ENCODE measurements around the gene FBL.
A peak's percentile ranks its signal among the peaks of the same experiment; 100 is the strongest.
"Not testable (repeated sequence)": the region's sequence is repeated elsewhere in the genome, so short reads cannot be mapped to it uniquely, and the experiment has no call there.

Gene FBL

DNA sequence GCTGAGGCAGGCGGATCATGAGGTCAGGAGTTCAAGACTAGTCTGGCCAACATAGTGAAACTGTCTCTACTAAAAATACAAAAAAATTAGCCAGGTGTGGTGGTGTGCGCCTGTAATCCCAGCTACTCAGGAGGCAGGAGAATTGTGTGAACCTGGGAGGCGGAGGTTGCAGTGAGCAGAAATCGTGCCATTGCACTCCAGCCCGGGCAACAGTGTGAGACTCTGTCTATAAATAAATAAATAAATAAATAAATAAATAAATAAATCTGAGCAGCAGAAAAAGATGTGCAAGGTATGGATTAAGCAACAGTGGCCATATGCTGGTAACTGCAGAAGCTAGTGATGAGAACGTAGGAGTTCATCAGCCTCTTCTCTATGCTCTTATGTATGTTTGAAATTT lies 32.1 kb downstream of the FBL start:
- not testable (repeated sequence) for H2AK5ac ChIP-seq (ENCODE audit: low read length); H3K4me3 ChIP-seq (ENCODE audit: low read depth, low read length); H3K4ac ChIP-seq (ENCODE audit: low read depth, low read length); H3K23ac ChIP-seq (ENCODE audit: low read length); H2BK5ac ChIP-seq (ENCODE audit: low read depth, low read length, poor library complexity); H3K4me2 ChIP-seq (ENCODE audit: low read length); H3K4me1 ChIP-seq (ENCODE audit: control insufficient read depth in 1 of 2, insufficient read depth in 2 of 2, low read length in 2 of 2); H4K12ac ChIP-seq (ENCODE audit: low read depth, low read length); H3K9ac ChIP-seq (ENCODE audit: low read length); H3K36me3 ChIP-seq (ENCODE audit: control insufficient read depth in 1 of 2, insufficient read depth in 2 of 2, low read length in 2 of 2); H3K79me2 ChIP-seq (ENCODE audit: control insufficient read depth, insufficient read depth, low read length, poor library complexity); H3K27me3 ChIP-seq (ENCODE audit: insufficient read depth, low read length); H3K79me1 ChIP-seq (ENCODE audit: low read length); H4K91ac ChIP-seq (ENCODE audit: low read depth, low read length); H3K14ac ChIP-seq (ENCODE audit: low read length); H2AFZ ChIP-seq (ENCODE audit: insufficient read depth, low read length, poor library complexity); H3K27ac ChIP-seq (ENCODE audit: low read depth, low read length); H3K18ac ChIP-seq (ENCODE audit: low read length); H4K8ac ChIP-seq (ENCODE audit: low read depth, low read length); H3K9me3 ChIP-seq (ENCODE audit: insufficient read depth, low read depth, low read length); H2BK12ac ChIP-seq (ENCODE audit: low read length); H2BK120ac ChIP-seq (ENCODE audit: insufficient read depth, low read length, poor library complexity)
- no CpG with 5 or more reads among the region's 6 CpGs for WGBS (ENCODE audit: extremely low coverage, insufficient coverage, insufficient read length)
- peak in 1 of 2 donors; percentile 24 for DNase-seq

GRCh38 chr19:39813264-39813993 lies 32.8 kb downstream of the FBL start:
- no CpG with 5 or more reads among the region's 9 CpGs for WGBS (ENCODE audit: extremely low coverage, insufficient coverage, insufficient read length)
- no peak overlapping the region for H2BK5ac ChIP-seq (ENCODE audit: low read depth, low read length, poor library complexity)
- no peaks in the 10 kb centered on the region for H3K79me1 ChIP-seq (ENCODE audit: low read length)
- H3K36me3 ChIP-seq (ENCODE audit: control insufficient read depth in 1 of 2, insufficient read depth in 2 of 2, low read length in 2 of 2) = no peaks in the 10 kb centered on the region
- H3K18ac ChIP-seq (ENCODE audit: low read length) = no peak overlapping the region
- no peak overlapping the region for H3K4ac ChIP-seq (ENCODE audit: low read depth, low read length)
- H3K27me3 ChIP-seq (ENCODE audit: insufficient read depth, low read length) = no peaks in the 10 kb centered on the region
- H2BK120ac ChIP-seq (ENCODE audit: insufficient read depth, low read length, poor library complexity) = no peak overlapping the region
- no peak overlapping the region for H2AFZ ChIP-seq (ENCODE audit: insufficient read depth, low read length, poor library complexity)
- no peak overlapping the region for H3K9ac ChIP-seq (ENCODE audit: low read length)
- H4K91ac ChIP-seq (ENCODE audit: low read depth, low read length) = no peak overlapping the region
- no peaks in the 10 kb centered on the region for H3K4me1 ChIP-seq (ENCODE audit: control insufficient read depth in 1 of 2, insufficient read depth in 2 of 2, low read length in 2 of 2)
- no peak overlapping the region for H4K12ac ChIP-seq (ENCODE audit: low read depth, low read length)
- H3K14ac ChIP-seq (ENCODE audit: low read length) = no peak overlapping the region
- no peak overlapping the region for H2BK12ac ChIP-seq (ENCODE audit: low read length)
- H3K27ac ChIP-seq (ENCODE audit: low read depth, low read length) = no peak overlapping the region
- peaks cover 2% of the 10 kb centered on the region for H3K9me3 ChIP-seq (ENCODE audit: insufficient read depth, low read depth, low read length)
- no peak overlapping the region for H3K4me2 ChIP-seq (ENCODE audit: low read length)
- DNase-seq = no peak
- no peak overlapping the region for H3K23ac ChIP-seq (ENCODE audit: low read length)
- H3K79me2 ChIP-seq (ENCODE audit: control insufficient read depth, insufficient read depth, low read length, poor library complexity) = no peaks in the 10 kb centered on the region
- no peak overlapping the region for H4K8ac ChIP-seq (ENCODE audit: low read depth, low read length)
- no peak overlapping the region for H2AK5ac ChIP-seq (ENCODE audit: low read length)
- no peak overlapping the region for H3K4me3 ChIP-seq (ENCODE audit: low read depth, low read length)

- H3K9me3 ChIP-seq (ENCODE audit: insufficient read depth, low read depth, low read length) = peaks cover 2% of the 10 kb centered on the region
- DNase-seq = no peak
- H2BK120ac ChIP-seq (ENCODE audit: insufficient read depth, low read length, poor library complexity) = no peak overlapping the region
- H2AFZ ChIP-seq (ENCODE audit: insufficient read depth, low read length, poor library complexity) = no peak overlapping the region
- H3K14ac ChIP-seq (ENCODE audit: low read length) = no peak overlapping the region
- no peak overlapping the region for H2AK5ac ChIP-seq (ENCODE audit: low read length)
- no peak overlapping the region for H3K18ac ChIP-seq (ENCODE audit: low read length)
- H3K79me2 ChIP-seq (ENCODE audit: control insufficient read depth, insufficient read depth, low read length, poor library complexity) = no peaks in the 10 kb centered on the region
- H3K4me2 ChIP-seq (ENCODE audit: low read length) = no peak overlapping the region
- no peaks in the 10 kb centered on the region for H3K4me1 ChIP-seq (ENCODE audit: control insufficient read depth in 1 of 2, insufficient read depth in 2 of 2, low read length in 2 of 2)
- no peak overlapping the region for H4K8ac ChIP-seq (ENCODE audit: low read depth, low read length)
- H3K9ac ChIP-seq (ENCODE audit: low read length) = no peak overlapping the region
- H4K91ac ChIP-seq (ENCODE audit: low read depth, low read length) = no peak overlapping the region
- H3K27ac ChIP-seq (ENCODE audit: low read depth, low read length) = no peak overlapping the region
- no peak overlapping the region for H2BK5ac ChIP-seq (ENCODE audit: low read depth, low read length, poor library complexity)
- H4K12ac ChIP-seq (ENCODE audit: low read depth, low read length) = no peak overlapping the region
- no peak overlapping the region for H3K4me3 ChIP-seq (ENCODE audit: low read depth, low read length)
- no peak overlapping the region for H2BK12ac ChIP-seq (ENCODE audit: low read length)
- WGBS (ENCODE audit: extremely low coverage, insufficient coverage, insufficient read length) = no CpG with 5 or more reads among the region's 4 CpGs
- H3K36me3 ChIP-seq (ENCODE audit: control insufficient read depth in 1 of 2, insufficient read depth in 2 of 2, low read length in 2 of 2) = no peaks in the 10 kb centered on the region
- H3K27me3 ChIP-seq (ENCODE audit: insufficient read depth, low read length) = no peaks in the 10 kb centered on the region
- no peak overlapping the region for H3K4ac ChIP-seq (ENCODE audit: low read depth, low read length)
- no peak overlapping the region for H3K23ac ChIP-seq (ENCODE audit: low read length)
- H3K79me1 ChIP-seq (ENCODE audit: low read length) = no peaks in the 10 kb centered on the region
Measured at GRCh38 chr19:39811064-39811463, 35.1 kb downstream of the FBL start.

DNA sequence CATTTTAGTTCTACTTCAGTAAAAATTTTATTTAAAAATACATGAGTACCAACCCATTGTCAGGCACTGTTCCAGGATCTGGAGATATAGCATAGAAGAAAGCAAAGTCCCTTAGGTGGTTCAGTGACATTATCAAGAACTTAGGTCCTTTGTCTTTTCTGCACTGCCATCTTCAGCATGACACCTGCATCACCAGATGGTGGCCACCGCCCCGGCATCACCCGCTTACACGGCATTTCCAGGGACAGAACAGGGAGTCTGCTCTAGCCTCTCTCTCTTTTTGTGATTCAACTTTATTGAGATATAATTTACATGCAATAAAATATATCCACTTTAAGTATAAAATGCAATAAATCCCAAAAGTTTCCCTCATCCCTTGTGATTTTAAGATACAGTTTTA lies 35.8 kb downstream of the FBL start:
- Histone ChIP-seq H3K36me3 (ENCODE audit: control insufficient read depth in 1 of 2, insufficient read depth in 2 of 2, low read length in 2 of 2) (no peaks in the 10 kb centered on the region), H3K9me3 (ENCODE audit: insufficient read depth, low read depth, low read length) (peaks cover 2% of the 10 kb centered on the region), H3K27ac (ENCODE audit: low read depth, low read length) (no peak overlapping the region), H3K14ac (ENCODE audit: low read length) (no peak overlapping the region), H2BK12ac (ENCODE audit: low read length) (no peak overlapping the region), H2AK5ac (ENCODE audit: low read length) (no peak overlapping the region), H3K18ac (ENCODE audit: low read length) (no peak overlapping the region), H3K79me2 (ENCODE audit: control insufficient read depth, insufficient read depth, low read length, poor library complexity) (no peaks in the 10 kb centered on the region), H3K4ac (ENCODE audit: low read depth, low read length) (no peak overlapping the region), H2AFZ (ENCODE audit: insufficient read depth, low read length, poor library complexity) (no peak overlapping the region), H2BK120ac (ENCODE audit: insufficient read depth, low read length, poor library complexity) (no peak overlapping the region), H2BK5ac (ENCODE audit: low read depth, low read length, poor library complexity) (no peak overlapping the region), H4K8ac (ENCODE audit: low read depth, low read length) (no peak overlapping the region), H3K27me3 (ENCODE audit: insufficient read depth, low read length) (no peaks in the 10 kb centered on the region), H3K4me1 (ENCODE audit: control insufficient read depth in 1 of 2, insufficient read depth in 2 of 2, low read length in 2 of 2) (no peaks in the 10 kb centered on the region), H3K4me3 (ENCODE audit: low read depth, low read length) (no peak overlapping the region), H4K12ac (ENCODE audit: low read depth, low read length) (no peak overlapping the region), H3K23ac (ENCODE audit: low read length) (no peak overlapping the region), H3K4me2 (ENCODE audit: low read length) (no peak overlapping the region), H3K79me1 (ENCODE audit: low read length) (no peaks in the 10 kb centered on the region), H3K9ac (ENCODE audit: low read length) (no peak overlapping the region), H4K91ac (ENCODE audit: low read depth, low read length) (no peak overlapping the region)
- no CpG with 5 or more reads among the region's 4 CpGs for WGBS (ENCODE audit: extremely low coverage, insufficient coverage, insufficient read length)
- no peak for DNase-seq
